H1 (cell line): ENCODE data around the gene AGGF1. TPM values are rescaled to one million over a fixed set of nuclear protein-coding genes. Genes with fewer than 3 reads are reported as not detected.

Experiments used
- CTCF ChIA-PET: fragments of 300-600 bp; sonication (Branson Sonifier 250); formaldehyde crosslinking; loops from one replicate; lab custom pipeline; 2021; ENCODE audit not compliant: partially characterized antibody; lab: Charles Lee
- POLR2A ChIA-PET: fragments of 300-600 bp; sonication (Branson Sonifier 250); formaldehyde crosslinking; loops from one replicate; lab custom pipeline; 2021; ENCODE audit warnings: inconsistent platforms; ENCODE audit not compliant: partially characterized antibody; lab: Charles Lee
- DNase-seq, 2 experiments: peaks; one replicate each; pipeline versions ENCODE4 v3.0.0 to v3.0.0-alpha.2; 2010 to 2022; ENCODE audit warnings: low spot score in 2 of 2, low read depth in 1 of 2, mixed read lengths in 1 of 2
- FAIRE-seq: peaks from 2 replicates; lab custom pipeline; 2011; peaks lifted over from hg19 to GRCh38; lab: Jason Lieb, UNC
- H2AFZ ChIP-seq: 2 replicates; pipeline ENCODE4 v1.8.1; 2012; ENCODE audit warnings: low read length, inconsistent platforms
- H2AK5ac ChIP-seq: 2 replicates; pipeline ENCODE4 v1.6.1; 2013; ENCODE audit warnings: low read depth, low read length
- H2BK120ac ChIP-seq: replicated peaks from 2 replicates; pipeline ENCODE3; 2013; ENCODE audit warnings: low read depth, low read length, inconsistent platforms
- H2BK12ac ChIP-seq: 2 replicates; pipeline ENCODE4 v1.6.1; 2013; ENCODE audit warnings: low read depth, low read length
- H2BK15ac ChIP-seq: 2 replicates; pipeline ENCODE4 v1.6.1; 2013; ENCODE audit warnings: low read length
- H2BK20ac ChIP-seq: 2 replicates; pipeline ENCODE4 v1.6.1; 2013; ENCODE audit warnings: low read length
- H2BK5ac ChIP-seq: 2 replicates; pipeline ENCODE4 v1.6.1; 2013; ENCODE audit warnings: low read depth, low read length
- H3K14ac ChIP-seq: 2 replicates; pipeline ENCODE4 v1.6.1; 2013; ENCODE audit warnings: inconsistent platforms; ENCODE audit not compliant: insufficient read length
- H3K18ac ChIP-seq: 2 replicates; pipeline ENCODE4 v1.6.1; 2013; ENCODE audit warnings: low read length; ENCODE audit errors: extremely low read depth
- H3K23ac ChIP-seq: 2 replicates; pipeline ENCODE4 v1.6.1; 2013; ENCODE audit warnings: inconsistent platforms; ENCODE audit not compliant: insufficient read length
- H3K23me2 ChIP-seq: 2 replicates; pipeline ENCODE4 v1.6.1; 2013; ENCODE audit warnings: low read depth, low read length
- H3K27ac ChIP-seq: 2 replicates; pipeline ENCODE4 v1.6.1; 2011; ENCODE audit warnings: low read depth, low read length, inconsistent platforms
- H3K27me3 ChIP-seq, 4 experiments: replicated peaks in 1 of 4; 1 replicate in 1 of 4; 2 replicates in 3 of 4; pipeline versions ENCODE4 v1.6.1 to v1.8.1; 2011 to 2013; ENCODE audit warnings: low read length in 3 of 4, mild to moderate bottlenecking in 3 of 4, inconsistent platforms in 2 of 4, mixed read lengths in 2 of 4, moderate library complexity in 1 of 4; ENCODE audit not compliant: control insufficient read depth in 3 of 4, insufficient read depth in 3 of 4; ENCODE audit errors: extremely low read depth in 1 of 4
- H3K36me3 ChIP-seq, 4 experiments: 2 replicates each; pipeline versions ENCODE4 v1.6.1 to v1.8.1; 2011 to 2013; ENCODE audit warnings: mild to moderate bottlenecking in 4 of 4, low read length in 3 of 4, moderate library complexity in 2 of 4, control low read depth in 1 of 4, inconsistent platforms in 1 of 4; ENCODE audit not compliant: insufficient read depth in 4 of 4, control insufficient read depth in 2 of 4
- H3K4ac ChIP-seq: replicated peaks from 2 replicates; pipeline ENCODE3; 2013; ENCODE audit warnings: low read length, low read depth, mixed read lengths, inconsistent platforms; ENCODE audit not compliant: insufficient read length
- H3K4me1 ChIP-seq, 4 experiments: replicated peaks in 1 of 4; 1 replicate in 1 of 4; 2 replicates in 3 of 4; pipeline versions ENCODE4 v1.6.1 to v1.8.1; 2011 to 2013; ENCODE audit warnings: low read length in 3 of 4, inconsistent platforms in 2 of 4, mixed read lengths in 1 of 4; ENCODE audit not compliant: insufficient read depth in 4 of 4, control insufficient read depth in 3 of 4
- H3K4me2 ChIP-seq, 2 experiments: 2 replicates each; pipeline versions ENCODE4 v1.6.1 to v1.8.1; 2011 to 2013; ENCODE audit warnings: low read depth in 2 of 2, low read length in 2 of 2, control low read depth in 1 of 2, inconsistent platforms in 1 of 2, mild to moderate bottlenecking in 1 of 2; ENCODE audit not compliant: insufficient read depth in 1 of 2
- H3K4me3 ChIP-seq, 4 experiments: fragments of 200-600, 300-600 bp in 1 of 4; sonication (generic), shearing (Covaris generic), sonication (Bioruptor Twin) in 1 of 4; 2 replicates each; pipeline versions ENCODE4 v1.5.1 to v1.8.1; 2011 to 2016; ENCODE audit warnings: low read length in 4 of 4, low read depth in 3 of 4, control low read depth in 2 of 4, inconsistent platforms in 2 of 4, mild to moderate bottlenecking in 2 of 4, mixed read lengths in 1 of 4, moderate library complexity in 1 of 4; ENCODE audit not compliant: insufficient read depth in 2 of 4; ENCODE audit errors: extremely low read depth in 1 of 4
- H3K56ac ChIP-seq: replicated peaks from 2 replicates; pipeline ENCODE3; 2013; ENCODE audit warnings: low read depth, mild to moderate bottlenecking, mixed read lengths, low read length, inconsistent platforms; ENCODE audit not compliant: insufficient read length
- H3K79me1 ChIP-seq: 2 replicates; pipeline ENCODE4 v1.6.1; 2013; ENCODE audit warnings: low read depth, low read length, control low read depth
- H3K79me2 ChIP-seq, 2 experiments: 2 replicates each; pipeline versions ENCODE4 v1.6.1 to v1.8.1; 2012 to 2013; ENCODE audit warnings: low read length in 2 of 2, mild to moderate bottlenecking in 2 of 2, inconsistent platforms in 1 of 2; ENCODE audit not compliant: insufficient read depth in 2 of 2, control insufficient read depth in 1 of 2
- H3K9ac ChIP-seq, 4 experiments: replicated peaks in 1 of 4; 1 replicate in 1 of 4; 2 replicates in 3 of 4; pipeline versions ENCODE4 v1.6.1 to v1.8.1; 2011 to 2013; ENCODE audit warnings: low read depth in 3 of 4, low read length in 3 of 4, control low read depth in 2 of 4, mild to moderate bottlenecking in 2 of 4, moderate library complexity in 2 of 4, inconsistent platforms in 1 of 4; ENCODE audit errors: extremely low read depth in 1 of 4
- H3K9me3 ChIP-seq, 2 experiments: 2 replicates each; pipeline versions ENCODE4 v1.6.1 to v1.8.1; 2012 to 2013; ENCODE audit warnings: mild to moderate bottlenecking in 2 of 2, moderate library complexity in 2 of 2, control low read depth in 1 of 2, inconsistent platforms in 1 of 2, low read depth in 1 of 2, low read length in 1 of 2, mixed read lengths in 1 of 2; ENCODE audit not compliant: insufficient read depth in 2 of 2
- H4K20me1 ChIP-seq, 2 experiments: replicated peaks in 1 of 2; 2 replicates each; pipeline versions ENCODE3 to v1.8.1; 2011 to 2013; ENCODE audit warnings: inconsistent platforms in 2 of 2, low read length in 2 of 2, mild to moderate bottlenecking in 1 of 2; ENCODE audit not compliant: insufficient read depth in 2 of 2, control insufficient read depth in 1 of 2
- H4K5ac ChIP-seq: 2 replicates; pipeline ENCODE4 v1.6.1; 2013; ENCODE audit warnings: low read length, low read depth, mixed read lengths, inconsistent platforms; ENCODE audit not compliant: insufficient read length
- H4K8ac ChIP-seq: 2 replicates; pipeline ENCODE4 v1.8.0; 2013; ENCODE audit warnings: mild to moderate bottlenecking, moderate library complexity, low read length, inconsistent platforms; ENCODE audit not compliant: insufficient read depth; ENCODE audit errors: extremely low read depth
- H4K91ac ChIP-seq: replicated peaks from 2 replicates; pipeline ENCODE3; 2013; ENCODE audit warnings: low read length, mixed read lengths, inconsistent platforms; ENCODE audit not compliant: insufficient read length
- CBX5 ChIP-seq: fragments of 300-800, 300-1000 bp; sonication (generic); IDR thresholded peaks from 2 replicates; pipeline ENCODE4 v1.7.1; 2016; ENCODE audit warnings: antibody characterized with exemption, low read length, low read depth
- CEBPB ChIP-seq: IDR thresholded peaks from 2 replicates; pipeline ENCODE4 v1.6.1; 2012; ENCODE audit warnings: low read depth, low read length
- CHD2 ChIP-seq: IDR thresholded peaks from 2 replicates; pipeline ENCODE4 v1.6.1; 2012; ENCODE audit warnings: low read length, improper control_type of control experiment
- JUND ChIP-seq: IDR thresholded peaks from 2 replicates; pipeline ENCODE4 v1.6.1; 2011; ENCODE audit warnings: mild to moderate bottlenecking, improper control_type of control experiment, low read length
- KDM4A ChIP-seq: IDR thresholded peaks from one replicate; pipeline ENCODE4 v1.7.1; 2012; ENCODE audit warnings: low read depth, mild to moderate bottlenecking, moderate library complexity, low read length, inconsistent platforms; ENCODE audit not compliant: severe bottlenecking
- MAFK ChIP-seq: IDR thresholded peaks from 2 replicates; pipeline ENCODE4 v1.6.1; 2012; ENCODE audit warnings: low read depth, mild to moderate bottlenecking, improper control_type of control experiment, low read length
- NRF1 ChIP-seq: IDR thresholded peaks from 2 replicates; pipeline ENCODE4 v1.6.1; 2011; ENCODE audit warnings: mild to moderate bottlenecking, low read depth, low read length, improper control_type of control experiment
- RAD21 ChIP-seq, 2 experiments: IDR thresholded peaks in 1 of 2; conservative IDR thresholded peaks in 1 of 2; 2 replicates each; pipeline ENCODE4 v1.6.1; 2011; ENCODE audit warnings: low read depth in 2 of 2, low read length in 2 of 2, improper control_type of control experiment in 1 of 2, inconsistent platforms in 1 of 2, mild to moderate bottlenecking in 1 of 2, moderate library complexity in 1 of 2
- RBBP5 ChIP-seq: IDR thresholded peaks from 2 replicates; pipeline ENCODE4 v1.7.1; 2012; ENCODE audit warnings: low read depth, mild to moderate bottlenecking, inconsistent platforms, low read length, moderate library complexity, borderline replicate concordance
- RXRA ChIP-seq: IDR thresholded peaks from 2 replicates; pipeline ENCODE4 v1.6.1; 2011; ENCODE audit warnings: low read depth, mild to moderate bottlenecking, low read length, moderate library complexity; ENCODE audit not compliant: insufficient read depth
- SAP30 ChIP-seq: fragments of 300-600 bp; sonication (generic); IDR thresholded peaks from 2 replicates; pipeline ENCODE4 v1.7.1; 2012; ENCODE audit warnings: low read length, moderate library complexity, mild to moderate bottlenecking, inconsistent platforms; ENCODE audit not compliant: insufficient read depth, insufficient replicate concordance
- SIRT6 ChIP-seq: IDR thresholded peaks from one replicate; pipeline ENCODE4 v1.7.1; 2012; ENCODE audit warnings: low read length, inconsistent platforms
- SP2 ChIP-seq: IDR thresholded peaks from 2 replicates; pipeline ENCODE4 v1.6.1; 2012; ENCODE audit warnings: mild to moderate bottlenecking, low read length, inconsistent platforms
- TEAD4 ChIP-seq: IDR thresholded peaks from 2 replicates; pipeline ENCODE4 v1.6.1; 2012; ENCODE audit warnings: low read depth, low read length, inconsistent platforms, mixed read lengths
- WGBS, 2 experiments: shearing (Covaris generic) in 1 of 2; methylation state at CpG; one replicate each; pipeline versions ENCODE4 v1.1.6 to v1.1.7; 2013 to 2015; ENCODE audit warnings: low lambda C conversion rate in 2 of 2, mixed read lengths in 2 of 2, inconsistent platforms in 1 of 2, low coverage in 1 of 2, missing lambda C conversion rate in 1 of 2; ENCODE audit not compliant: insufficient replicate concordance in 2 of 2, insufficient coverage in 1 of 2, insufficient read length in 1 of 2; ENCODE audit errors: extremely low coverage in 1 of 2, missing lambda C conversion rate in 1 of 2; 5-methylcytosine and 5-hydroxymethylcytosine counted together
- polyA plus RNA-seq, 7 experiments: library from polyadenylated mRNA; depleted of rRNA in 3 of 7; stranded (reverse) in 5 of 7; unstranded in 2 of 7; fragments of >200 nt in 5 of 7; fragments of 200-250 nt in 2 of 7; gene quantifications; 1 replicate in 5 of 7; 2 replicates in 1 of 7; 4 replicates in 1 of 7; pipeline versions ENCODE4 v1.2.1 to v1.2.3, GENCODE V29; 2011 to 2013; ENCODE audit warnings: missing spikeins in 2 of 7, mixed read lengths in 2 of 7
- total RNA-seq: library from RNA; stranded (reverse); fragmentation: NEBNext Ultra II Directional; extraction: Animal tissue kit (Norgen Biotek cat#: 25700); gene quantifications from 2 replicates; pipeline ENCODE4 v1.2.1, GENCODE V29; 2021

The AGGF1 gene
- total and polyA plus RNA-seq, 2 of the 8 experiments (the other 6 are each of a cell fraction or from before 2014, with no cell fraction given): 7.3 to 19.0 TPM

- Histone ChIP-seq H3K9ac (no peak overlapping the region), H3K23ac (no peak overlapping the region), H3K56ac (no peak overlapping the region), H3K27me3 (no peaks in the 10 kb centered on the region), H3K18ac (no peak overlapping the region), H2AFZ (no peak overlapping the region), H3K14ac (no peak overlapping the region), H3K4me2 (no peak overlapping the region), H4K20me1 (no peaks in the 10 kb centered on the region), H2BK15ac (no peak overlapping the region), H3K9me3 (no peaks in the 10 kb centered on the region; a peak in 1 of 4 replicates), H4K8ac (no peak overlapping the region), H4K91ac (no peak overlapping the region), H2BK20ac (no peak overlapping the region), H4K5ac (no peak overlapping the region), H2BK12ac (no peak overlapping the region), H3K4me3 (no peak overlapping the region), H3K79me1 (no peaks in the 10 kb centered on the region), H3K23me2 (no peaks in the 10 kb centered on the region), H2BK120ac (no peak overlapping the region), H3K4ac (no peak overlapping the region), H2AK5ac (no peak overlapping the region), H2BK5ac (no peak overlapping the region), H3K27ac (no peak overlapping the region), H3K4me1 (no peaks in the 10 kb centered on the region), H3K79me2 (no peaks in the 10 kb centered on the region), H3K36me3 (no peaks in the 10 kb centered on the region)
- 86% methylated on average over 6 of the region's 6 CpGs; no CpG with 5 or more reads in 1 of the 2 experiments for WGBS, 2 experiments
- DNase-seq: no peak
- ChIA-PET CTCF (interaction anchor here (1.1 kb wide), 1 partner anchor 22 kb away, joined by 3 read pairs; no protein-coding TSS in a partner anchor), POLR2A (no interaction called here)
- FAIRE-seq: no peak
- no peak for TF ChIP-seq CHD2
- no peak for TF ChIP-seq NRF1
- TF ChIP-seq MAFK: no peak
- TF ChIP-seq CEBPB: no peak
- no peak for TF ChIP-seq KDM4A
- TF ChIP-seq RBBP5: no peak
- no peak for TF ChIP-seq CBX5
- no peak for TF ChIP-seq RXRA
- no peak for TF ChIP-seq TEAD4
- TF ChIP-seq JUND: no peak
- TF ChIP-seq SIRT6: no peak
- TF ChIP-seq RAD21 (IDR thresholded peaks at IDR 0.05 in 1 of 2, conservative IDR thresholded peaks at IDR 0.05 in 1 of 2; ENCODE audit: low read depth in 2 of 2, low read length in 2 of 2): no peak
- TF ChIP-seq SAP30: no peak
- no peak for TF ChIP-seq SP2
Measured at GRCh38 chr5:76986825-76987526, 43.2 kb upstream of the AGGF1 start.
